Loucy (cell line): ENCODE data around the gene OTUD4.

Source experiments
- H2AFZ ChIP-seq: fragments of 200-600 bp; sonication (generic); 2 replicates; pipeline ENCODE4 v1.6.0; 2016; ENCODE audit warnings: antibody characterized with exemption, mild to moderate bottlenecking, low read length, moderate library complexity
- H3F3A ChIP-seq: fragments of 200-600 bp; 2 replicates; pipeline ENCODE4 v1.6.0; 2016; ENCODE audit warnings: antibody characterized with exemption, low read depth, mild to moderate bottlenecking
- H3K27me3 ChIP-seq: fragments of 200-600 bp; sonication (generic); 2 replicates; pipeline ENCODE4 v1.6.1; 2014; ENCODE audit warnings: low read length, mild to moderate bottlenecking; ENCODE audit not compliant: insufficient read depth, poor library complexity, severe bottlenecking
- H3K36me3 ChIP-seq: fragments of 200-600 bp; sonication (generic); 2 replicates; pipeline ENCODE4 v1.6.1; 2016; ENCODE audit warnings: low read length; ENCODE audit not compliant: insufficient read depth
- H3K4me1 ChIP-seq: fragments of 200-600 bp; sonication (generic); 2 replicates; pipeline ENCODE4 v1.5.1; 2014; ENCODE audit warnings: low read length, mild to moderate bottlenecking; ENCODE audit not compliant: insufficient read depth, poor library complexity, severe bottlenecking
- H3K4me2 ChIP-seq: fragments of 200-600 bp; sonication (generic); 2 replicates; pipeline ENCODE4 v1.6.0; 2014; ENCODE audit warnings: antibody characterized with exemption, low read length, low read depth, mild to moderate bottlenecking; ENCODE audit not compliant: poor library complexity, severe bottlenecking
- H3K4me3 ChIP-seq: fragments of 200-600 bp; sonication (generic); 2 replicates; pipeline ENCODE4 v1.5.1; 2014; ENCODE audit warnings: low read length, mild to moderate bottlenecking, mixed read lengths; ENCODE audit not compliant: poor library complexity, severe bottlenecking
- H3K79me2 ChIP-seq: fragments of 200-600 bp; sonication (generic); 2 replicates; pipeline ENCODE4 v1.6.1; 2014; ENCODE audit warnings: low read length; ENCODE audit not compliant: insufficient read depth
- H3K9ac ChIP-seq: fragments of 200-600 bp; sonication (generic); 2 replicates; pipeline ENCODE4 v1.6.0; 2014; ENCODE audit warnings: mild to moderate bottlenecking, low read depth, low read length, moderate library complexity; ENCODE audit not compliant: poor library complexity, severe bottlenecking
- H3K9me2 ChIP-seq: fragments of 200-600 bp; sonication (generic); replicated peaks from 2 replicates; pipeline ENCODE4 v1.6.1; 2016; ENCODE audit warnings: low read depth, low read length, mixed read lengths
- H3K9me3 ChIP-seq: fragments of 200-600 bp; sonication (generic); 2 replicates; pipeline ENCODE4 v1.6.1; 2014; ENCODE audit warnings: mild to moderate bottlenecking, antibody characterized with exemption, low read length, low read depth; ENCODE audit not compliant: insufficient read depth
- H4K20me1 ChIP-seq: fragments of 200-600 bp; sonication (generic); 2 replicates; pipeline ENCODE4 v1.6.0; 2014; ENCODE audit warnings: antibody characterized with exemption, low read length, mild to moderate bottlenecking; ENCODE audit not compliant: insufficient read depth, poor library complexity, severe bottlenecking
- EZH2phosphoT487 ChIP-seq: fragments of 200-600 bp; IDR thresholded peaks from 2 replicates; pipeline ENCODE4 v1.6.1; 2018; ENCODE audit warnings: antibody characterized with exemption, mild to moderate bottlenecking, moderate library complexity, borderline replicate concordance
- TF ChIP-seq, protein P1 (sequence below): fragments of 200-600 bp; sonication (generic); conservative IDR thresholded peaks from 2 replicates; pipeline ENCODE4 v1.5.1; 2014; ENCODE audit warnings: mild to moderate bottlenecking, antibody characterized with exemption, low read length

The OTUD4 gene

DNA sequence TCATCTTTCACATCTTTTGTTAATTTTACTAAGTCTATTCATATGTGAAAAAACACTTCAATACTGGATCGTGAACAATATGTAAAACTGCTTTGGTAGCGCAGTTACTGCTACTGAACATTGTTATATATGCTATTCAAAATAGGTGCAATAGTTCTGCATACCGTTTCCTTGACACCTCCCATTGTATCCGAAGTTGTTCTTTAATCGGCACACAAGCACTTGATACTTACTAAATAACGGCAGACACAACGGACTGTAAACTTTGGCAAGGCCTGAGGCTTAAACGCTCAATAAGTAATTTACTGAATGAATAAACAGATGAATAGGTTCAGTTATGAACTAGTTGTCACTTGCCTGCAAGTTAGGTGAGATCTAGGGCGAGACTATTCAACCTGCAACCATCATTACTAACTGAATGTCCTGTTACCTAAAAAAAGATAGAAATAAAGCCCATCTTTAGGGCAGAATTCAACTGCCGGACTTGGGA, 83.0 kb downstream of the OTUD4 start:
- peaks cover 98% of the 10 kb centered on the region for H3K79me2 ChIP-seq
- no peaks in the 10 kb centered on the region for H3K27me3 ChIP-seq
- TF ChIP-seq EZH2phosphoT487 = no peak
- TF ChIP-seq, protein P1, sequence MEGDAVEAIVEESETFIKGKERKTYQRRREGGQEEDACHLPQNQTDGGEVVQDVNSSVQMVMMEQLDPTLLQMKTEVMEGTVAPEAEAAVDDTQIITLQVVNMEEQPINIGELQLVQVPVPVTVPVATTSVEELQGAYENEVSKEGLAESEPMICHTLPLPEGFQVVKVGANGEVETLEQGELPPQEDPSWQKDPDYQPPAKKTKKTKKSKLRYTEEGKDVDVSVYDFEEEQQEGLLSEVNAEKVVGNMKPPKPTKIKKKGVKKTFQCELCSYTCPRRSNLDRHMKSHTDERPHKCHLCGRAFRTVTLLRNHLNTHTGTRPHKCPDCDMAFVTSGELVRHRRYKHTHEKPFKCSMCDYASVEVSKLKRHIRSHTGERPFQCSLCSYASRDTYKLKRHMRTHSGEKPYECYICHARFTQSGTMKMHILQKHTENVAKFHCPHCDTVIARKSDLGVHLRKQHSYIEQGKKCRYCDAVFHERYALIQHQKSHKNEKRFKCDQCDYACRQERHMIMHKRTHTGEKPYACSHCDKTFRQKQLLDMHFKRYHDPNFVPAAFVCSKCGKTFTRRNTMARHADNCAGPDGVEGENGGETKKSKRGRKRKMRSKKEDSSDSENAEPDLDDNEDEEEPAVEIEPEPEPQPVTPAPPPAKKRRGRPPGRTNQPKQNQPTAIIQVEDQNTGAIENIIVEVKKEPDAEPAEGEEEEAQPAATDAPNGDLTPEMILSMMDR = no peak
- peaks cover 47% of the 10 kb centered on the region for H4K20me1 ChIP-seq
- no peaks in the 10 kb centered on the region for H3K9me3 ChIP-seq
- H3K4me1 ChIP-seq = peaks cover 66% of the 10 kb centered on the region
- no peaks in the 10 kb centered on the region for H3F3A ChIP-seq
- H3K9ac ChIP-seq = peak overlapping the region; percentile 86
- H3K4me3 ChIP-seq = peak overlapping the region; percentile 88
- no peaks in the 10 kb centered on the region for H3K9me2 ChIP-seq
- H3K4me2 ChIP-seq = peak overlapping the region; percentile 75
- 0 out of 2 replicates have a peak, but pooled peaks cover 3% of the 10 kb centered on the region for H3K36me3 ChIP-seq
- peak overlapping the region; percentile 83 for H2AFZ ChIP-seq

DNA sequence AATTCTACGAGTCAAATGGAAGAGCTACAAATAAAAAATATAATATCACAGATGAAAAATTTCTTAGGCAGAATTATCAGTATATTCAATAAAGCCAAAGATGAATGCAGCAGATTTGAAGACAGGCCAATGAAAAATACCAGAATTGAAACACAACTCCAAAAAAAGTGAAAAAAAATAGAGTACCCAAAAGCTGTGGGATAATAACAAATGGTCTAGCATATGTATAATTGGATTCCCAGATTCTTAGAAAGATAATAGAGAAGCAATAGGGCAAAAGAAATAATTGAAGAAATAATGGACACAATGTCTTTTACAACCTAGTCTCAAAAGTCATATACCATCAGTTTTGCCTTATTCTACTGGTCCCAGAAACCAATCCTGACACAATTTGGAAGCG, 86.8 kb downstream of the OTUD4 start:
- Histone ChIP-seq H3K4me3 (peak overlapping the region; percentile 47), H4K20me1 (peaks cover 18% of the 10 kb centered on the region), H3K9ac (no peak overlapping the region), H3K36me3 (peaks cover 7% of the 10 kb centered on the region; the same call in 1 of the 2 replicates), H3K79me2 (peaks cover 79% of the 10 kb centered on the region), H3K4me1 (peaks cover 35% of the 10 kb centered on the region), H3K9me3 (no peaks in the 10 kb centered on the region), H3F3A (no peaks in the 10 kb centered on the region), H3K4me2 (peak overlapping the region; percentile 60), H3K27me3 (no peaks in the 10 kb centered on the region), H2AFZ (no peak overlapping the region), H3K9me2 (no peaks in the 10 kb centered on the region)
- TF ChIP-seq EZH2phosphoT487 = no peak
- TF ChIP-seq, protein P1 = no peak

DNA sequence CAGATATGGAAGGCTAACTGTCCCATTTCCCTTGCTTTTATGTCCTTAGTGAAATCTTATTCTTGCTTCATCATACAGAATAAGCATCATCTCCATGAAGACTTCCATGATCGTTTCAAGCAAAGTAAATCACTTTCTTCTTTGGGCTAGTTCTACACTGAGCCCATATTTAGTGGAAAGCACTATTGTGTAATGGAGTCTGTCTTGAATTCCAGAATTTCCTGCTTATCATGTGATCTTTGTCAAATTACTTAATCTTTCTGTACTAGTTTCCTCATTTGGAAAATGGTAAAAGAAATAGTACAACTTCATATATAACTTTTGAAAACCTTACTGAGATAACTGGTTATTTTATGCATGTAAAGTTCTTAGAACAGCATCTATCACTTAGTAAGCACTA, 90.0 kb downstream of the OTUD4 start:
- no peak overlapping the region for H3K4me3 ChIP-seq
- H3K79me2 ChIP-seq = peaks cover 65% of the 10 kb centered on the region
- peaks cover 15% of the 10 kb centered on the region for H4K20me1 ChIP-seq
- peaks cover 24% of the 10 kb centered on the region for H3K4me1 ChIP-seq
- H3F3A ChIP-seq = no peaks in the 10 kb centered on the region
- no peaks in the 10 kb centered on the region for H3K27me3 ChIP-seq
- no peak for TF ChIP-seq EZH2phosphoT487
- TF ChIP-seq, protein P1 = no peak
- H2AFZ ChIP-seq = no peak overlapping the region
- H3K4me2 ChIP-seq = no peak overlapping the region
- H3K36me3 ChIP-seq = peaks cover 12% of the 10 kb centered on the region; the same call in 1 of the 2 replicates
- no peak overlapping the region for H3K9ac ChIP-seq
- H3K9me2 ChIP-seq = no peaks in the 10 kb centered on the region
- no peaks in the 10 kb centered on the region for H3K9me3 ChIP-seq
